MCF 10A (cell line): ENCODE measurements around the gene DDX23. TPM values are rescaled to one million over a fixed set of nuclear protein-coding genes. Genes with fewer than 3 reads are reported as not detected.

Experiments used
- BruUV-seq: library from RNA; stranded (reverse); fragments of 400-500 nt; replicated peaks from 2 replicates; lab custom pipeline; 2021; lab: Mats Ljungman, UMichigan
- CTCF ChIA-PET: fragments of 300-600 bp; sonication (Branson Sonifier 250); formaldehyde crosslinking; extraction: SDS; loops from one replicate; lab custom pipeline; 2021; ENCODE audit warnings: antibody characterized with exemption, inconsistent platforms; lab: Yijun Ruan, JAX
- POLR2A ChIA-PET: fragments of 300-600, 350-650 bp; sonication (Branson Sonifier 250); formaldehyde crosslinking; extraction: SDS; loops from one replicate; lab custom pipeline; 2020; ENCODE audit warnings: antibody characterized with exemption, inconsistent platforms; lab: Yijun Ruan, JAX
- DNase-seq: peaks from one replicate; pipeline ENCODE4 v3.0.0-alpha.2; 2018; ENCODE audit not compliant: unreplicated experiment
- H3K27ac Mint-ChIP-seq: one replicate; pipeline ENCODE4 v1.8.0; 2022; ENCODE audit warnings: mild to moderate bottlenecking, low read depth, mixed read lengths; ENCODE audit not compliant: unreplicated experiment
- H3K27me3 Mint-ChIP-seq: one replicate; pipeline ENCODE4 v1.8.0; 2022; ENCODE audit warnings: mixed read lengths; ENCODE audit not compliant: insufficient read depth, unreplicated experiment
- H3K36me3 Mint-ChIP-seq: one replicate; pipeline ENCODE4 v1.8.0; 2022; ENCODE audit warnings: mild to moderate bottlenecking, moderate library complexity, mixed read lengths; ENCODE audit not compliant: insufficient read depth, unreplicated experiment
- H3K4me1 Mint-ChIP-seq: one replicate; pipeline ENCODE4 v1.8.0; 2022; ENCODE audit warnings: mixed read lengths; ENCODE audit not compliant: insufficient read depth, unreplicated experiment
- H3K4me3 Mint-ChIP-seq: one replicate; pipeline ENCODE4 v1.8.0; 2022; ENCODE audit warnings: mild to moderate bottlenecking, moderate library complexity, mixed read lengths; ENCODE audit not compliant: unreplicated experiment
- H3K9me3 Mint-ChIP-seq: one replicate; pipeline ENCODE4 v1.8.0; 2022; ENCODE audit warnings: mixed read lengths; ENCODE audit not compliant: unreplicated experiment
- intact Hi-C: fragments of 100-400 bp; cut with micrococcal nuclease; formaldehyde crosslinking; loops from 2 replicates; pipeline ENCODE4 v1.14.1; 2022
- total RNA-seq: library from RNA; stranded (reverse); gene quantifications from 2 replicates; pipeline ENCODE4 v1.2.3, GENCODE V29; 2022
- TF ChIP-seq, protein P1 (sequence below): fragments of 200-600 bp; IDR thresholded peaks from one replicate; pipeline ENCODE4 v1.8.0; 2022; ENCODE audit warnings: antibody characterized with exemption, mild to moderate bottlenecking; ENCODE audit not compliant: unreplicated experiment

The DDX23 gene
- total RNA-seq, 1 experiment from 2014 or later = 88.4 TPM

DNA sequence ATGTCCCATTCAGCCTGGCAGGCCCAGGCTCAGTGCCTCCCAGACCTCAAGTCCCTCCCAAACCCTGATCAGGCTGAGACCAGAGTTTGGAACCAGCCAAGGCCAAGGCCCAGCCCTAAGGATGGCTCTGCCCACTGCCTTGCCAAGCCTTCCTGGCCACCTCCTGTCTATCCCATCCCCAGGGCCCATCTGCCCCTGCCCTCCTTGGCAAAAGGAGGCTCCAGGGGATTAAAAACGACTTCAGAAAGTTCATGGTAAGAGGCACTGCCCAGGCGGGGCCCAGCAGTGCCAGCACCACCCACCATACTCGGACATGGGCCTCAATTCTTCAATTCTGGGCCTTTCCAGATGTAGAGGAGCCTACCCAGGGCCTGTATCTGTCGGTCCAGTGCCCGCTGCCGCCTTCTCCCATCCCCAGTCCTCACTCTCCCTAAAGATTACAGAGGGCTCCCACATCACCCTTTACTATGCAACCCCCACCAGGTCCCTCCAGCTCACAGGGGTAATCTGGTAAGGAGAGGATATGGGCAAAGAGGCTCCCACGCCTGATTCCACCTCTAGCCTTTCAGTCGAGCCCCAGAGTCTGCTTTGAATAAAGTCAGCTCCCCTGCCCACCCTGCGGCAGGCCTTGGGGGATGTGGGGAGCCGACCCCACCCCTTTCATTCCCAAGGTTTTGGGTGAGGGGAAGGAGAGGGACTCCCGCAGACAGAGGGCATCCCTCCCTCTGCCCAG, 64.0 kb downstream of the DDX23 start:
- Mint-ChIP-seq H3K4me1 (peaks cover 22% of the 10 kb centered on the region), H3K9me3 (no peaks in the 10 kb centered on the region), H3K4me3 (peak overlapping the region; percentile 86), H3K27me3 (no peaks in the 10 kb centered on the region), H3K36me3 (no peaks in the 10 kb centered on the region), H3K27ac (peak overlapping the region; percentile 95)
- intact Hi-C loops = no loop called here
- POLR2A ChIA-PET = interaction anchor here (0.8 to 2.6 kb wide), 2 partner anchors 9 to 27 kb away, joined by 3 to 19 read pairs; no protein-coding TSS in a partner anchor
- TF ChIP-seq, protein P1, sequence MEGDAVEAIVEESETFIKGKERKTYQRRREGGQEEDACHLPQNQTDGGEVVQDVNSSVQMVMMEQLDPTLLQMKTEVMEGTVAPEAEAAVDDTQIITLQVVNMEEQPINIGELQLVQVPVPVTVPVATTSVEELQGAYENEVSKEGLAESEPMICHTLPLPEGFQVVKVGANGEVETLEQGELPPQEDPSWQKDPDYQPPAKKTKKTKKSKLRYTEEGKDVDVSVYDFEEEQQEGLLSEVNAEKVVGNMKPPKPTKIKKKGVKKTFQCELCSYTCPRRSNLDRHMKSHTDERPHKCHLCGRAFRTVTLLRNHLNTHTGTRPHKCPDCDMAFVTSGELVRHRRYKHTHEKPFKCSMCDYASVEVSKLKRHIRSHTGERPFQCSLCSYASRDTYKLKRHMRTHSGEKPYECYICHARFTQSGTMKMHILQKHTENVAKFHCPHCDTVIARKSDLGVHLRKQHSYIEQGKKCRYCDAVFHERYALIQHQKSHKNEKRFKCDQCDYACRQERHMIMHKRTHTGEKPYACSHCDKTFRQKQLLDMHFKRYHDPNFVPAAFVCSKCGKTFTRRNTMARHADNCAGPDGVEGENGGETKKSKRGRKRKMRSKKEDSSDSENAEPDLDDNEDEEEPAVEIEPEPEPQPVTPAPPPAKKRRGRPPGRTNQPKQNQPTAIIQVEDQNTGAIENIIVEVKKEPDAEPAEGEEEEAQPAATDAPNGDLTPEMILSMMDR = no peak
- BruUV-seq = no TSS peak
- no peak for DNase-seq
- CTCF ChIA-PET = interaction anchor here (0.8 to 1.8 kb wide), 3 partner anchors 8 to 268 kb away, joined by 3 to 5 read pairs (median 4); no protein-coding TSS in a partner anchor

DNA sequence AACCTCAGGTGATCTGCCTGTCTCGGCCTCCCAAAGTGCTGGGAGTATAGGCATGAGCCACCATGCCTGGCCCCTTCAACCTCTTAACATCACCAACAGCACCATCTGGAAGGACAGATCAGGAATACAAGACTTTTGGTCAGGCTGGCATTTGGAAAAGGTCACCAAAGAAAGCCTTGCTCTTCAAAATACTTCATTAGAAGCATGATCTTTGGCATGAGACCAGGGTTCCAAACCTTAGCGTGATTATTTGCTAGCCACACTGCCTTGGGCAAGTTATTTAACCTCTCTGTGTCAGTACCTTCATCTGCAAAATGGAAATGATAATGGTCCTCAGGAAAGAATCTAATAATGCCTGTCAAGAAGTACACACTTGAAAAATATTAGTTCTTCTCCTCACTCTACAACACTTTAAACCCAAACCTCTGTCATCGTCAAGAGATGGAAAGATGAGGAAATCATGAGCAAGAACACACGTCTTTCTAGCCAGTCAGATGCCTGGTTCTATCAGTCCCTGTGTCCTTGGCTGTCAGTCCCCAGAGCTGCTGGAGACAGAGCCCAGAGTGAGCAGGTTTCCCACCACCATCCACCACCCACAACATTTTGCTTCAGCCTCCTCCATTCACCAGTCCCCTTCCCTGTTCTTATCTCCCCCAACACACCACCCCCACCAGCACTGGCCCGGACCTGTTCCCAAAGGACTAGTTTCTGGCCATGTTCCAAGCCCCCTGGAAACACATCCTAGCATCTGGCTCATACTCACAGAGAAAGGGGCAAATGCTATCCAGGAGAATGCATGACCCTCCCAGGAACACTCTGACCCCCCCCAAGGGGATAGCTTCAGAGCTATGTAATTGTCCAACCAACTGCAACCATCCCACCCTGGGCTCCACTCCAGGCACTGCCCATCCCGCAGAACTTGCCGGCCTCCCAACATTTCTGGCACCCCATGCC, 65.1 kb downstream of the DDX23 start:
- no TSS peak for BruUV-seq

DNA sequence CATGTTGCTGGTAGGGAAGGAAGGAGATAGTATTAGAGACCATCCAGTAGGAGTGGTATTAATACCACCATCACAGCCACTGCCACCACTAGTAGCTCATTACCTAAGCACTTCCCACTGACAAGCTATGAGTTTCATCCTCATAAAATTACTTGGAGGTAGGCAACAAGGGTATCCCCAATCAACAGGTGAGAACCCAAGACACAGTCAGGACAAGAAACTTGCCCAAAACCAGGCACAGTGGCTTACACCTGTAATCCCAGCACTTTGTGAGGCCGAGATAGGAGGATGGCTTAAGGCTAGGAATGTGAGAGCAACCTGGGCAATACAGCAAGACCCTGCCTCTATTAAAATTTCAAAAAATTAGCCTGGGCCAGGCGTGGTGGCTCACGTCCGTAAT, 68.5 kb downstream of the DDX23 start:
- H3K36me3 Mint-ChIP-seq = peaks cover 6% of the 10 kb centered on the region
- no peak overlapping the region for H3K27ac Mint-ChIP-seq
- intact Hi-C loops = no loop called here
- no peaks in the 10 kb centered on the region for H3K9me3 Mint-ChIP-seq
- TF ChIP-seq, protein P1 = no peak
- CTCF ChIA-PET = interaction anchor here (0.6 to 5.0 kb wide), 2 partner anchors 12 to 915 kb away, joined by 3 to 31 read pairs; no protein-coding TSS in a partner anchor
- POLR2A ChIA-PET = interaction anchor here (1.3 kb wide), 1 partner anchor 66 kb away, joined by 4 read pairs; no protein-coding TSS in a partner anchor
- no peak for DNase-seq
- H3K4me3 Mint-ChIP-seq = no peak overlapping the region
- H3K4me1 Mint-ChIP-seq = peaks cover 24% of the 10 kb centered on the region
- BruUV-seq = no TSS peak
- H3K27me3 Mint-ChIP-seq = no peaks in the 10 kb centered on the region

More for the DNA sequence above, 65.1 kb downstream of the DDX23 start:
- intact Hi-C loops = no loop called here
- Mint-ChIP-seq H3K27me3 (no peaks in the 10 kb centered on the region), H3K27ac (peak overlapping the region; percentile 95), H3K4me1 (peaks cover 27% of the 10 kb centered on the region), H3K4me3 (peak overlapping the region; percentile 86), H3K36me3 (peaks cover 3% of the 10 kb centered on the region), H3K9me3 (no peaks in the 10 kb centered on the region)
- no peak for DNase-seq
- ChIA-PET POLR2A (no interaction called here), CTCF (interaction anchor here (1.3 to 5.0 kb wide), 3 partner anchors 8 to 33 kb away, joined by 5 to 31 read pairs (median 5); no protein-coding TSS in a partner anchor)
- TF ChIP-seq, protein P1 = no peak
